Thoracic aorta (tissue), 2 donors: ENCODE data around the gene PITPNM3. TPM values are rescaled to one million over a fixed set of nuclear protein-coding genes. Genes with fewer than 3 reads are reported as not detected.

ENCODE experiments used
- ATAC-seq: fragments of 150-250 bp; one replicate; pipeline ENCODE4 v1.8.0; 2017; ENCODE audit warnings: low read depth; ENCODE audit not compliant: insufficient number of reproducible peaks, low FRiP score
- DNase-seq: peaks from one replicate; pipeline ENCODE4 v3.0.0-alpha.2; 2020; ENCODE audit warnings: low spot score
- H3K27ac ChIP-seq, 2 donors: fragments of 200-600 bp; sonication (generic); 1 replicate in 1 of 2; 2 replicates in 1 of 2; pipeline ENCODE4 v1.5.1; 2016; ENCODE audit warnings: mild to moderate bottlenecking in 2 of 2, moderate library complexity in 2 of 2
- H3K27me3 ChIP-seq: fragments of 200-600 bp; sonication (generic); replicated peaks from 2 replicates; pipeline ENCODE4 v1.6.0; 2016; ENCODE audit warnings: mild to moderate bottlenecking; ENCODE audit not compliant: insufficient read depth
- H3K36me3 ChIP-seq: fragments of 200-600 bp; sonication (generic); one replicate; pipeline ENCODE4 v1.5.1; 2016
- H3K4me1 ChIP-seq, 2 donors: fragments of 200-600 bp; sonication (generic); 1 replicate in 1 of 2; 2 replicates in 1 of 2; pipeline versions ENCODE4 v1.5.1 to v1.6.0; 2016; ENCODE audit warnings: low read depth in 2 of 2, mild to moderate bottlenecking in 1 of 2; ENCODE audit not compliant: control insufficient read depth in 1 of 2
- H3K4me3 ChIP-seq: fragments of 200-600 bp; sonication (generic); 2 replicates; pipeline ENCODE4 v1.5.1; 2016; ENCODE audit warnings: mild to moderate bottlenecking
- H3K9me3 ChIP-seq: fragments of 200-600 bp; sonication (generic); 2 replicates; pipeline ENCODE4 v1.5.1; 2016
- CTCF ChIP-seq: fragments of 200-600 bp; sonication (generic); IDR thresholded peaks from one replicate; pipeline ENCODE4 v1.5.1; 2019; ENCODE audit warnings: antibody characterized with exemption
- total RNA-seq, 2 donors: library from RNA; depleted of rRNA; stranded (reverse); fragments of >200 nt; gene quantifications; one replicate each; pipeline versions ENCODE4 v1.1.0 to v1.2.3, GENCODE V29; 2016

PITPNM3 gene
- total RNA-seq, 2 donors from 2014 or later, result 1.8 to 3.1 TPM

- Histone ChIP-seq H3K27me3 (no peaks in the 10 kb centered on the region), H3K36me3 (no peaks in the 10 kb centered on the region), H3K4me3 (no peak overlapping the region), H3K27ac (no peak overlapping the region), H3K4me1 (no peaks in the 10 kb centered on the region), H3K9me3 (no peaks in the 10 kb centered on the region)
- TF ChIP-seq CTCF, result no peak
- DNase-seq (no peak), ATAC-seq (no peak)
These were observed 136.1 kb downstream of the PITPNM3 start for GRCh38 chr17:6420173-6420641.

- ATAC-seq (no peak), DNase-seq (no peak)
- no peaks in the 10 kb centered on the region for H3K27me3 ChIP-seq
- H3K27ac ChIP-seq, result no peak overlapping the region
- no peaks in the 10 kb centered on the region for H3K36me3 ChIP-seq
- TF ChIP-seq CTCF, result no peak
- no peaks in the 10 kb centered on the region for H3K4me1 ChIP-seq
- H3K9me3 ChIP-seq, result no peaks in the 10 kb centered on the region
- no peak overlapping the region for H3K4me3 ChIP-seq
These were observed 140.7 kb downstream of the PITPNM3 start for GRCh38 chr17:6415616-6416015.

- DNase-seq (no peak), ATAC-seq (no peak)
- H3K4me3 ChIP-seq, result no peak overlapping the region
- no peaks in the 10 kb centered on the region for H3K36me3 ChIP-seq
- H3K27ac ChIP-seq, result no peak overlapping the region
- no peaks in the 10 kb centered on the region for H3K27me3 ChIP-seq
- no peaks in the 10 kb centered on the region for H3K9me3 ChIP-seq
- no peaks in the 10 kb centered on the region for H3K4me1 ChIP-seq
- no peak for TF ChIP-seq CTCF
These were observed 143.3 kb downstream of the PITPNM3 start for GRCh38 chr17:6413065-6413464.

GRCh38 chr17:6408735-6409134 lies 147.6 kb downstream of the PITPNM3 start:
- H3K27me3 ChIP-seq, result no peaks in the 10 kb centered on the region
- no peak overlapping the region for H3K4me3 ChIP-seq
- H3K36me3 ChIP-seq, result no peaks in the 10 kb centered on the region
- DNase-seq (no peak), ATAC-seq (no peak)
- H3K27ac ChIP-seq, result no peak overlapping the region
- no peaks in the 10 kb centered on the region for H3K9me3 ChIP-seq
- no peaks in the 10 kb centered on the region for H3K4me1 ChIP-seq
- no peak for TF ChIP-seq CTCF

- DNase-seq (no peak), ATAC-seq (no peak)
- H3K4me1 ChIP-seq, result no peaks in the 10 kb centered on the region
- no peak for TF ChIP-seq CTCF
- H3K27ac ChIP-seq, result no peak overlapping the region
- H3K27me3 ChIP-seq, result no peaks in the 10 kb centered on the region
- no peaks in the 10 kb centered on the region for H3K36me3 ChIP-seq
- no peaks in the 10 kb centered on the region for H3K9me3 ChIP-seq
- H3K4me3 ChIP-seq, result no peak overlapping the region
These were observed 148.1 kb downstream of the PITPNM3 start for GRCh38 chr17:6408276-6408675.
